Erythroblast (primary cell): Measurements from ENCODE around the gene GCLM.
"Not testable (repeated sequence)": the region's sequence is repeated elsewhere in the genome, so short reads cannot be mapped to it uniquely, and the experiment has no call there.

Source experiments
- DNase-seq, 2 experiments: peaks; one replicate each; lab custom pipeline; 2025; lab: John Stamatoyannopoulos, UW
- GATA1 ChIP-seq: IDR thresholded peaks from 2 replicates; pipeline ENCODE4 v1.6.1; 2011; ENCODE audit warnings: low read depth, mild to moderate bottlenecking, control low read depth, low read length, moderate library complexity
- POLR2A ChIP-seq: IDR thresholded peaks from 2 replicates; pipeline ENCODE4 v1.6.1; 2011; ENCODE audit warnings: mild to moderate bottlenecking, low read length

The GCLM gene, protein sequence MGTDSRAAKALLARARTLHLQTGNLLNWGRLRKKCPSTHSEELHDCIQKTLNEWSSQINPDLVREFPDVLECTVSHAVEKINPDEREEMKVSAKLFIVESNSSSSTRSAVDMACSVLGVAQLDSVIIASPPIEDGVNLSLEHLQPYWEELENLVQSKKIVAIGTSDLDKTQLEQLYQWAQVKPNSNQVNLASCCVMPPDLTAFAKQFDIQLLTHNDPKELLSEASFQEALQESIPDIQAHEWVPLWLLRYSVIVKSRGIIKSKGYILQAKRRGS

GRCh38 chr1:93909146-93910050, at the start of gene GCLM:
Gene GCLM (minus strand): TSS chr1:93909430. CDS start chr1:93909163, 267 bp downstream.
- TF ChIP-seq POLR2A = peak; percentile 83
- no peak for TF ChIP-seq GATA1
- DNase-seq = peak; percentile 98 to 99

DNA sequence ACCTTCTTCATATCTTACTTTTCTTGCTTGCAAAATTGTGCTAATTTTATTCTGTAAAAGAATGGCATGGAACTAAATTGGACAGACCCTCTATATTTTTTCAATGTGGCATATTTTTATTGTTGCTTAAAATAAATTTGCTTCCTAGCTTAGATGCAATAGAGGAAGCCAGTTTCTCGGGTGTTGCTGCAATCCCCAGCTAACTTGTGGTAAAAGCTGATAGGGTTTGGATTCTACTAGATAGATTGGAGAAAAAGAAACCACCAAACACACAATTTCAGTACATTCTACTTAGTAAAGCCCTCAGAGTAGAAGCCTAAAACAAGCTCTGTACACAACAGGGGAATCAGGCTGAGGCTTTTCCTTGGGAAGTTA, 49.5 kb upstream of the GCLM start:
- DNase-seq = no peak
- TF ChIP-seq GATA1 (no peak), POLR2A (no peak)

DNA sequence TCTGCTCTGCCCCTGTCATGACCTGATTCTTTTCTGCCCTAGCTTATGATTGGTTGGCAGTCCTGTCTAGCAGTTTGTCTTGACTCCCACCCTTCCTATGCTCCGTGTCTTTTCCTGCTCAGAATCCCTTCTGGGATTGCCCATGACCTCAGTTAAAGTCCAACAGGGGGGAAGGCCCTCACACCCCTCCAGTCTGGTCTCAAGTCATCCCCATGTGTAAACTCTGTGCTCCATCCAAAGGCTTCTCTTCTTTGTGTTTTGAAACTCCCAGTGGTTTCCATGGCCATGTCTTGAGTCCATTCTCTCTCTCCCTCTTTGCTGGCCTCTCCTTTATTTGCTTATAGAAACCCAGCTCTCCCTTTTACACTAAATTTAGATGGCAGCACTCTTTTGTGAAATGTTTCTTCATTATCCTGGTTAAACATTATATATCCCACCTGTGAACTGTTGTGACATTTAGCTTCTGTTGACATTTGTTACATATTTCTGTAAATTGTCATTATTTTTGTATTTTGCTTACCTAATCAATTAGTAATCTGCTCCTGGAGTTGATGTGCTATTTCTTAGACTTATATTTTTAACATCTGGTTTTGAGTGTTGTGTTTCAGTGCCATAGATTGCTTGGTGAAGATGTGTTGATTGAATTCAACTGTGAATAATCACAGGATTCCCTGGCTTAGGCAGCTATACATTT, 48.9 kb upstream of the GCLM start:
- TF ChIP-seq POLR2A (no peak), GATA1 (no peak)

DNA sequence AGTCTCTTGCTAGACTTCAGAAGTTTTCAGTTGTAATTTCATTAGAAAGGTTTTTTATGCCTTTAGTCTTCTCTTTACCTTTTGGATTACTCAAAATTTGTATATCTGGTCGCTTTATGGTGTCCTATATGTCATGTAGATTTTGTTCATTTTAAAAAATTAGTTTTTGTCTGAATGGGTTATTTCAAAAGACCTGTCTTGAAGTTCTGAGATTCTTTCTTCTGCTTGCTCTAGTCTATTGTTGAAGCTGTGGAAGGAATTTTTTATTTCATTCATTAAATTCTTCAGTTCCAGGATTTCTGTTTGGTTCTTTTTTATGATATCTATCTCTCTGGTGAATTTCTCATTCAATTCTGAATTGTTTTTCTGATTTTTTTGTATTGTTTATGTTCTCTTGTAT, 46.5 kb upstream of the GCLM start:
- DNase-seq = no peak
- TF ChIP-seq POLR2A (no peak), GATA1 (no peak)

More for the DNA sequence above, 48.9 kb upstream of the GCLM start:
- no peak for DNase-seq

DNA sequence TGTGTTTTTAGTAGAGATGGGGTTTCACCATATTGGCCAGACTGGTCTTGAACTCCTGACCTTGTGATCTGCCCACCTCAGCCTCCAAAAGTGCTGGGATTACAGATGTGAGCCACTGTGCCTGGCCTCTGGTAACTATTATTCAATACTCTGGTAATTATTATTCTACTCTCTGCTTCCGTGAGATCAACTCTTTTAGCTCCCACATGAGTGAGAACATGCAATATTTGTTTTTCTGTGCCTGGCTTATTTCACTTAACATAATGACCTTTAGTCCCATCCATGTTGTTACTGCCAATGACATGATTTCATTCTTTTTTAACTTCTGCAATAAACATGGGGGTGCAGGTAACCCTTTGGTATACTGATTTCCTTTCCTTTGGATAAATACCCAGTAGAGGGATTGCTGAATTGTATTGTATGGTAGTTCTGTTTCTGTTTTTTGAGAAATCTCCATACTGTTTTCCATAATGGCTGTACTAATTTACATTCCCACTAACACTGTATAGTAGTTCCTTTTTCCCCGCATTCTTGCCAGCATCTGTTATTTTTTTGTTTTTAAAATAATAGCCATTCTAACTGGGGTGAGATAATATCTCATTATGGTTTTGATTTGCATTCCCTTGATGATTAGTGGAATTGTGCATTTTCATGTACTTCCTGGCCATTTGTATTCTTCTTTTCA, 37.9 kb upstream of the GCLM start:
- DNase-seq = not testable (repeated sequence)

GRCh38 chr1:93938461-93939145, 29.4 kb upstream of the GCLM start:
- DNase-seq = no peak
- TF ChIP-seq GATA1 = no peak
- TF ChIP-seq POLR2A = no peak

- DNase-seq = no peak
Observed at GRCh38 chr1:93937997-93938396, 28.8 kb upstream of the GCLM start.

DNA sequence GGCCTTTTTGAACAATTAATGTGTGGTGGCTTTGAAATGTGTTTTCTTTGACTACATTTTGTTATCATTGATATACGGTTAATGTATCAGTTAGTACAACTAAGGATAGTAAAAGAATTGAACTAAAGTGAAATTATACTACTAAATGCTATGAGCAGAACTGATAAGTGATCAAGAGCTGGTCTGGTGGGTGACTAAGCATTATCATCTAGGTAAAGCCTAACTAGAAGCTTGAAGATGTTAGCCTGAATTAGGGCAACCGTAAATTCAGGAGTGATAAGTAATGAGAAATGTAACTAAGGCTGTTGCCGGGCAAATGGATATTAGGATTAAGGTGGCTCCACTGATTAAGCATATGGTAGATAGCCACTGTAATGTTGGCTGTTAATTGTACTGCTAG, 16.0 kb upstream of the GCLM start:
- DNase-seq = peak; percentile 12 to 34
- TF ChIP-seq GATA1 (no peak), POLR2A (no peak)

More at GRCh38 chr1:93937997-93938396, 28.8 kb upstream of the GCLM start:
- TF ChIP-seq GATA1 = no peak
- TF ChIP-seq POLR2A = no peak

DNA sequence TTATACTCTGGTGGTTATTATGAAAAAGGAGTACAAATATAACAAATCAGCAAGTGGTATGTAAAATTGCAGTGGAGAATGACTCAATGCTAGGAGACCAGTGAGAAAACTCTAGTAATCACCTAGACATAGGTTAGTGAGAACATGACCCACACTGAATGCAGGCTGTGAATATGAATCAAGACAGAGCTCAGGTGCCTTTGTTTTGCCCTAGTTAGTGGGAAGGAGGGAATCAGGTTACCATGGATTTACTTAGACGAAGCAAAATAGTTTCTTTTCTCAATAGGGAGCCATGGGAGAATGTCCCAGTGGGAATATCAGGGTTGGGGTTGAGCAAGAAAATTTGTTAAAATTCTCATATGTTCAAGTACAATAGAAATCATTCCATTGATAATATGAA, 10.6 kb upstream of the GCLM start:
- no peak for DNase-seq
- no peak for TF ChIP-seq POLR2A
- no peak for TF ChIP-seq GATA1

DNA sequence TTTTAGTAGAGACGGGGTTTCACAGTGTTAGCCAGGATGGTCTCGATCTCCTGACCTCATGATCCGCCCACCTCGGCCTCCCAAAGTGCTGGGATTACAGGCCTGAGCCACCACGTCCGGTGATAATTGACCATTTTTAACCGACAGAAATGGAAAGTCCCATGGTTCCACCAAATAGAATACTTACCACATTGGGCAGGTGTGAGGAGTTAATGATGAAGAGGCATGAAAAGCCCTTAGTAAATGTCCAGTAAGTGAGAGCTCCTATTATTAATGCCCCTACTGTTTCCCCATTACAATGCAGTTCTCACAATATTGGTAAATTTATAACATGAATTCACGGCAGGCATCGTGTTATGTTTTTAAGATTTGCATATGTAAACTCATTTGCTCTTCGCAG, 8.1 kb upstream of the GCLM start:
- DNase-seq = no peak
- TF ChIP-seq GATA1 (no peak), POLR2A (no peak)

DNA sequence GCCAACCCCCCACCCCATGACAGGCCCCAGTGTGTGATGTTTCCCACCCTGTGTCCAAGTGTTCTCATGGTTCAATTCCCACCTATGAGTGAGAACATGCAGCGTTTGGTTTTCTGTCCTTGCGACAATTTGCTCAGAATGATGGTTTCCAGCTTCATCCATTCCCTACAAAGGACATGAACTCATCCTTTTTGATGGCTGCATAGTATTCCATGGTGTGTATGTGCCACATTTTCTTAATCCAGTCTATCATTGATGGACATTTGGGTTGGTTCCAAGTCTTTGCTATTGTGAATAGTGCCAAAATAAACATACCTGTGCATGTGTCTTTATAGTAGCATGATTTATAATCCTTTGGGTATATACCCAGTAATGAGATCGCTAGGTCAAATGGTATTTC, 1.6 kb upstream of the GCLM start:
- DNase-seq = not testable (repeated sequence)

DNA sequence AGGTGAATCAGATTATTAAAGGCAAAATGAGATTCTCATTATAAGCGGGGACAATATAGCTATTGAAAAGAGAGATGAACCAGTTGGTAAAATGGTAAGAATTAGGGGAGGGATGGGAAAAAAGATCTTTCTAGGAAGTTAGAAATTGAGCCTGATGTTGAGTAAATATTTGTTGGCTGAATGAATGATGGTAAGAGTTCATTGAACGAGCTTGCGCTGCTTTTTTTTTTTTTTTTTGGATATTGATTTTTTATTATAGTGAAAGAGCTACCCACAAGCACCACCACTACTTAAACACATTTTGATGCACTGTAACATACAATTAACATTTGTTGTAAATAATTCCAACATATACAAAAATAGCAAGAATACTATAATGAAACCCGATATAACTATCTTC, 1.1 kb upstream of the GCLM start:
- DNase-seq = no peak
- no peak for TF ChIP-seq GATA1
- no peak for TF ChIP-seq POLR2A

DNA sequence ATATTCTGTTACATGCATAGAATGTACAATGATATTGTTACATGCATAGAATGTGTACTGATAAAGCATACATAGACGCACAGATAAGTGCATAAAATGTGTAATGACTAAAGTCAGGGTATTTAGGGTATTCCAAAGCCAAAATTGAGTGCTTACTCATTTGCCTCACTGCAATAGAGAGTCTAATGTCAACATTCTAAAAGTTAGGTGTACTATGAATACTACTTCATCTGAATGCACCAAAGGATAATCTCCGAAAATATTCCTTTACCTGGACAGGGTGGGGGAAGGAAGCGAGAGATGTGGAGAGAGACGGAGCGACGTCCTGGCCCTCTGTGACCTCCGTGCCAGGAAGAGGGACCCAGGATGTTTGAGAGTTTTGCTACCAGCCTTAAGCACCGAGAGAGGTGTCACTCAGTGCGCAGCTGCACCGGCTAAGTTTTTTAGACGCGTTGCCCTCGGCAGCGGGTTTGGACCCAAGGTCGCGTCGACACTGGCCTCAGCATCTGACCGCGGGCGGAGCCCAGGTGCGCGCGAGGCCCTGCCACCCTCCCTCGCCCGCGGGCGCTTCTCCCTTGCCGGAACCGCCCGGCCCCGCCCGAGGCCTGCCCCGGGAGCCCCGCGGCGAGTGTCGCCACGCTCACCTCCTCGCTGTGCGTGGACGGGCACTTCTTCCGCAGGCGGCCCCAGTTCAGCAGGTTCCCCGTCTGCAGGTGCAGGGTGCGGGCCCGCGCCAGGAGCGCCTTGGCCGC, 660 bp downstream of the GCLM start:
- no peak for TF ChIP-seq POLR2A
- no peak for TF ChIP-seq GATA1
- peak; percentile 71 to 81 for DNase-seq
